GM23248 (cell line): ENCODE data around the gene KAT14.

Experiments
- EZH2 ChIP-seq: fragments of 200-600 bp; sonication (generic); IDR thresholded peaks from 2 replicates; pipeline ENCODE4 v1.6.1; 2018; ENCODE audit warnings: antibody characterized with exemption, mild to moderate bottlenecking; ENCODE audit not compliant: insufficient read depth, poor library complexity, severe bottlenecking
- EZH2phosphoT487 ChIP-seq: fragments of 200-600 bp; sonication (generic); IDR thresholded peaks from 2 replicates; pipeline ENCODE4 v1.6.1; 2018; ENCODE audit warnings: antibody characterized with exemption, moderate library complexity, mild to moderate bottlenecking, low read depth; ENCODE audit not compliant: insufficient read depth

GRCh38 chr20:18139832-18140231 lies 2.2 kb downstream of the KAT14 start:
- TF ChIP-seq EZH2 (no peak), EZH2phosphoT487 (no peak)
